ENCODE measurements around the gene ADGRL3. TPM values are rescaled to one million over a fixed set of nuclear protein-coding genes. Genes with fewer than 3 reads are reported as not detected.
"Not testable (repeated sequence)": the region's sequence is repeated elsewhere in the genome, so short reads cannot be mapped to it uniquely, and the experiment has no call there.

The ADGRL3 gene
- total and polyA plus RNA-seq, 9 donors = 0.88 to 9.5 (median 2.5) TPM

DNA sequence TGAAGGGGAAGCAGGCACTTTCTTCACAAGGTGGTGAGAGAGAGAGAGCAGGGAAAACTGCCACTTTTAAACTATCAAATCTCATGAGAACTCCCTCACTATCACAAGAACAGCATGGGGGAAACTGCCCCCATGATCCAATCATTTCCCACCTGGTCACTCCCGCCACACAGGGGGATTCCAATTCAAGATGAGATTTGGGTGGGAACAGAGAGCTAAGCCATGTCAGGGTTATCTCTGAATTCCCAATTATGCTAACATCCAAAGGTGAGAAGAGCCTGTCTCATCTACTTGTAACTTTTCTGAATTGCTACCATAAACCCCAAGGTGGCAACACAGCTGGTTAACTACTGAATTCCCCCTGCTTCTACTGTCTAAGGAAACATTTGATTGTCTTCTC is 758.5 kb downstream of the ADGRL3 start:
- Histone ChIP-seq H3K27me3 (no peaks in the 10 kb centered on the region), H3K4me3 (no peak overlapping the region), H3K27ac (no peak overlapping the region), H3K9me3 (no peaks in the 10 kb centered on the region), H3K36me3 (no peaks in the 10 kb centered on the region), H3K4me1 (ENCODE audit: insufficient read depth) (no peaks in the 10 kb centered on the region)
- no peak for TF ChIP-seq EP300 (IDR thresholded peaks at IDR 0.05)
- no peak for TF ChIP-seq POLR2A (IDR thresholded peaks at IDR 0.05)
- TF ChIP-seq, protein P1, sequence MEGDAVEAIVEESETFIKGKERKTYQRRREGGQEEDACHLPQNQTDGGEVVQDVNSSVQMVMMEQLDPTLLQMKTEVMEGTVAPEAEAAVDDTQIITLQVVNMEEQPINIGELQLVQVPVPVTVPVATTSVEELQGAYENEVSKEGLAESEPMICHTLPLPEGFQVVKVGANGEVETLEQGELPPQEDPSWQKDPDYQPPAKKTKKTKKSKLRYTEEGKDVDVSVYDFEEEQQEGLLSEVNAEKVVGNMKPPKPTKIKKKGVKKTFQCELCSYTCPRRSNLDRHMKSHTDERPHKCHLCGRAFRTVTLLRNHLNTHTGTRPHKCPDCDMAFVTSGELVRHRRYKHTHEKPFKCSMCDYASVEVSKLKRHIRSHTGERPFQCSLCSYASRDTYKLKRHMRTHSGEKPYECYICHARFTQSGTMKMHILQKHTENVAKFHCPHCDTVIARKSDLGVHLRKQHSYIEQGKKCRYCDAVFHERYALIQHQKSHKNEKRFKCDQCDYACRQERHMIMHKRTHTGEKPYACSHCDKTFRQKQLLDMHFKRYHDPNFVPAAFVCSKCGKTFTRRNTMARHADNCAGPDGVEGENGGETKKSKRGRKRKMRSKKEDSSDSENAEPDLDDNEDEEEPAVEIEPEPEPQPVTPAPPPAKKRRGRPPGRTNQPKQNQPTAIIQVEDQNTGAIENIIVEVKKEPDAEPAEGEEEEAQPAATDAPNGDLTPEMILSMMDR (IDR thresholded peaks at IDR 0.05) = no peak
- no peak for DNase-seq
- intact Hi-C loops (cut with DNase I) = no loop called here
- WGBS, 3 donors = 77 to 94% (median 91%) methylated on average over 1 of the region's 1 CpG

DNA sequence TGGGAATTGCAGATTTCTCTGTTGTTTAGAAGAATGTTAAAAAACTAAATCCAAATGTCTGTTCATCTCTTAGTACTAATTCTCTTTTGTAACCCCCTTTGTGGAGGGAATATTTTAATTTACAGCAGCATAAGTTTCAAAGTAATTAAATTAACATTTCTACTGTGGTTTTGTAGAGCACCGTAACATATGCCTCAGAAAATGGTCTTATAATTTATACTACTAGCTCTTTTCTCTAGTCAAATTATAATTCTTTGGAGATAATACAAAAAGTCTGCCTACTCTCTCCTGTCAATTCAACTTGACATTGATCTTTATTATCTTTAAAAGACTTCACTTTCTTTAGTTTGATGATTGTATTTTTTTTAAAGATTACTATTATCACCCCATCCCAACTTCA is 759.0 kb downstream of the ADGRL3 start:
- no peak overlapping the region for H3K27ac ChIP-seq
- H3K27me3 ChIP-seq = no peaks in the 10 kb centered on the region
- intact Hi-C loops (cut with DNase I) = no loop called here
- H3K4me3 ChIP-seq = no peak overlapping the region
- DNase-seq = no peak
- no peaks in the 10 kb centered on the region for H3K4me1 ChIP-seq (ENCODE audit: insufficient read depth)
- TF ChIP-seq, protein P1 (IDR thresholded peaks at IDR 0.05) = no peak
- TF ChIP-seq POLR2A (IDR thresholded peaks at IDR 0.05) (no peak), EP300 (IDR thresholded peaks at IDR 0.05) (no peak)
- H3K36me3 ChIP-seq = no peaks in the 10 kb centered on the region
- WGBS, 3 donors = 93 to 96% (median 93%) methylated on average over 1 of the region's 1 CpG
- H3K9me3 ChIP-seq = no peaks in the 10 kb centered on the region

DNA sequence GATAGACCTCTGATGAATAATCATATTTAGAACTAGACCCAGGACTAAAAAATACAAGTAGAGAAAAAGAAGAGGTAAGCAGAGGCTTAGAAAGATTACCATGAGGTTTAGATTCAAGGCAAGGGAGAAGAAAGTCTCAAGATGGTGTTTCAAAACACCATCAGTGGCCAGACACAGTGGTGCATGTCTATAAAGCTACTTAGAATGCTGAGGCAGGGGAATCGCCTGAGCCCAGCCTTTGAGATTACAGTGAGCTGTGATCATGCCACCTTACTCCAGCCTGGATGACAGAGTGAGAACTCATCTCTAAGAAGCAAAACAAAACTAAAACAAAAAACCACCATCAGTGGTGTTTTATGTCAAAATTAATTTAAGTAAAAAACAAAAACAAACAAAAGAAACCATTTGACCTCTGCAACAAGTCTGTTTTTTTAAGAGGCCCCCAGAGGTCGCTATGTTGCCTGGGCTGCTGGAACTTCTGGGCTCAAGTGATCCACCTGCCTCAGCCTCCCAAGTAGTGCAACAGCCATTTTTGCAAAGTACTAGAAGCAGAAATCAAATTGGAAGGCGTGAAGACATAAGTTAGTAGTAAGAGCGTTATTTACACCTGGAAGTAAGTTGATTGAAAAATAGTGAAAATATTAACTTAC is 784.3 kb downstream of the ADGRL3 start:
- TF ChIP-seq, protein P1 (IDR thresholded peaks at IDR 0.05) = no peak
- TF ChIP-seq POLR2A (IDR thresholded peaks at IDR 0.05) (no peak), EP300 (IDR thresholded peaks at IDR 0.05) (no peak)
- no peaks in the 10 kb centered on the region for H3K27me3 ChIP-seq

DNA sequence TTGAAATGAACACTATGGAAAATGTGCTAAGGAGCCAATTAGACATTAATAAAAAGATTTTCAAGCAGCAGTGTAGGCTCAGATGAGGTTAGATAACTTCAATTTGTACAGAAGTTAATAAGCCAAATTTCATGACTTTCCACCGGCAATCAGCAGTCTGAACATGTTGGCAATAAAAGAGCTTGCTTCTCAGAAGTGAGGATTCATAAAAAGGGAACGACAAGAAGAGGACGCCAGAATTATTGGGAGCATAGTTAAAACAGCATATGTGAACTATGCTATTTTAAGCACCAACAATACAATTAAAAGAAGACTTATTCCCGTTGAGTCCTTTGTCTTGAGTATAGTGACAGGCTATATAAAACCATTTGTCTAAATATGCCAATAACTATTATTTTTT is 785.3 kb downstream of the ADGRL3 start:
- no peaks in the 10 kb centered on the region for H3K27me3 ChIP-seq
- H3K9me3 ChIP-seq = no peaks in the 10 kb centered on the region
- 65 to 87% (median 87%) methylated on average over 4 of the region's 4 CpGs for WGBS, 3 donors
- H3K27ac ChIP-seq = no peak overlapping the region
- intact Hi-C loops (cut with DNase I) = no loop called here
- TF ChIP-seq POLR2A (IDR thresholded peaks at IDR 0.05) (no peak), EP300 (IDR thresholded peaks at IDR 0.05) (no peak)
- TF ChIP-seq, protein P1 (IDR thresholded peaks at IDR 0.05) = no peak
- no peak overlapping the region for H3K4me3 ChIP-seq
- H3K36me3 ChIP-seq = no peaks in the 10 kb centered on the region
- no peaks in the 10 kb centered on the region for H3K4me1 ChIP-seq (ENCODE audit: insufficient read depth)
- no peak for DNase-seq

More for the DNA sequence above, 784.3 kb downstream of the ADGRL3 start:
- WGBS, 3 donors = 76 to 86% (median 81%) methylated on average over 4 of the region's 4 CpGs
- DNase-seq = no peak
- H3K4me3 ChIP-seq = no peak overlapping the region
- no peaks in the 10 kb centered on the region for H3K36me3 ChIP-seq
- H3K27ac ChIP-seq = no peak overlapping the region
- H3K9me3 ChIP-seq = no peaks in the 10 kb centered on the region
- intact Hi-C loops (cut with DNase I) = no loop called here
- no peaks in the 10 kb centered on the region for H3K4me1 ChIP-seq (ENCODE audit: insufficient read depth)

DNA sequence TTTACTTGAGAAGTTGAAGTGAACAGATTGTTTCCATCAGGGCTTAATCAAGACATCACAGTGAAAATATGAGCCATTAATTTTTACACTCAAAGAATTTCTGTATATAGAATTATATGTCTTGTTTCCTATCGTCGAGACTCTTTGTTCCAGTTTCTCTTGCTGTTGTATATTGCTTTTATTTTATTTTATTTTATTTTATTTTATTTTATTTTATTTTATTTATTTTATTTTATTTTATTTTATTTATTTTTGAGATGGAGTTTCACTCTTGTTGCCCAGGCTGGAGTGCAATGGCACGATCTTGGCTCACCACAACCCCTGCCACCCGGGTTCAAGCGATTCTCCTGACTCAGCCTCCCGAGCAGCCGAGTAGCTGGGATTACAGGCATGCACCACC is 786.8 kb downstream of the ADGRL3 start:
- H3K36me3 ChIP-seq; H3K27ac ChIP-seq; H3K27me3 ChIP-seq; H3K4me1 ChIP-seq (ENCODE audit: insufficient read depth); DNase-seq; intact Hi-C loops (cut with DNase I); H3K4me3 ChIP-seq; H3K9me3 ChIP-seq: not testable (repeated sequence)
- 92 to 93% (median 93%) methylated on average over 7 of the region's 7 CpGs for WGBS, 3 donors
